SK-N-SH (cell line): Measurements from ENCODE around the gene MAPKBP1. TPM values are rescaled to one million over a fixed set of nuclear protein-coding genes. Genes with fewer than 3 reads are reported as not detected.

ENCODE experiments used
- CTCF ChIA-PET: fragments of 300-600, 350-600 bp; formaldehyde crosslinking; extraction: SDS; loops from one replicate; lab custom pipeline; 2021; lab: Yijun Ruan, JAX
- POLR2A ChIA-PET: fragments of 350-600 bp; sonication (Branson Sonifier 250); formaldehyde crosslinking; extraction: SDS; loops from one replicate; lab custom pipeline; 2020; ENCODE audit warnings: antibody characterized with exemption, inconsistent platforms; lab: Yijun Ruan, JAX
- DNase-seq: peaks from one replicate; pipeline ENCODE4 v3.0.0; 2012
- H2AFZ ChIP-seq: fragments of 200-600 bp; sonication (generic); 2 replicates; pipeline ENCODE4 v1.8.1; 2016; ENCODE audit warnings: antibody characterized with exemption, mild to moderate bottlenecking, low read depth
- H3F3A ChIP-seq: fragments of 200-600 bp; sonication (generic); replicated peaks from 2 replicates; pipeline ENCODE3; 2016; ENCODE audit warnings: antibody characterized with exemption, mild to moderate bottlenecking; ENCODE audit not compliant: insufficient read depth
- H3K27ac ChIP-seq, 2 experiments: fragments of 200-500 bp in 1 of 2; fragments of 200-600 bp in 1 of 2; sonication (Bioruptor generic) in 1 of 2; sonication (generic), shearing (Covaris generic) in 1 of 2; 2 replicates each; pipeline versions ENCODE4 v1.5.1 to v1.6.1; 2014 to 2016; ENCODE audit warnings: low read depth in 2 of 2, inconsistent platforms in 1 of 2, low read length in 1 of 2, mild to moderate bottlenecking in 1 of 2, mixed read lengths in 1 of 2
- H3K27me3 ChIP-seq: fragments of 200-600 bp; sonication (generic), shearing (Covaris generic); 2 replicates; pipeline ENCODE4 v1.6.1; 2016; ENCODE audit warnings: mixed run types; ENCODE audit not compliant: insufficient read depth
- H3K36me3 ChIP-seq, 2 experiments: fragments of 200-500 bp in 1 of 2; fragments of 200-600 bp in 1 of 2; sonication (Bioruptor generic) in 1 of 2; sonication (generic) in 1 of 2; replicated peaks in 1 of 2; 2 replicates each; pipeline versions ENCODE3 to v1.5.1; 2014 to 2016; ENCODE audit warnings: low read length in 1 of 2, mild to moderate bottlenecking in 1 of 2; ENCODE audit not compliant: insufficient read depth in 2 of 2, control insufficient read depth in 1 of 2
- H3K4me1 ChIP-seq, 2 experiments: fragments of 200-500 bp in 1 of 2; fragments of 200-600 bp in 1 of 2; sonication (Bioruptor generic) in 1 of 2; sonication (generic), shearing (Covaris generic) in 1 of 2; 2 replicates each; pipeline versions ENCODE4 v1.5.1 to v1.6.1; 2014 to 2016; ENCODE audit warnings: low read depth in 1 of 2, low read length in 1 of 2, mixed run types in 1 of 2; ENCODE audit not compliant: insufficient read depth in 2 of 2, control insufficient read depth in 1 of 2
- H3K4me2 ChIP-seq: fragments of 200-600 bp; sonication (generic), shearing (Covaris generic); 2 replicates; pipeline ENCODE4 v1.6.1; 2017; ENCODE audit warnings: mixed run types
- H3K4me3 ChIP-seq, 2 experiments: fragments of 200-500 bp in 1 of 2; fragments of 200-600 bp in 1 of 2; sonication (Bioruptor generic) in 1 of 2; sonication (generic), shearing (Covaris generic) in 1 of 2; 2 replicates each; pipeline versions ENCODE4 v1.5.1 to v1.8.1; 2014 to 2016; ENCODE audit warnings: low read depth in 2 of 2, inconsistent platforms in 1 of 2, low read length in 1 of 2, mild to moderate bottlenecking in 1 of 2, mixed read lengths in 1 of 2, moderate library complexity in 1 of 2
- H3K79me2 ChIP-seq: fragments of 200-600 bp; sonication (generic); 2 replicates; pipeline ENCODE4 v1.8.1; 2017; ENCODE audit warnings: mild to moderate bottlenecking; ENCODE audit not compliant: insufficient read depth
- H3K9ac ChIP-seq: fragments of 200-600 bp; sonication (generic); 2 replicates; pipeline ENCODE4 v1.6.1; 2017; ENCODE audit warnings: mixed run types
- H3K9me2 ChIP-seq: fragments of 200-600 bp; sonication (generic); 2 replicates; pipeline ENCODE4 v1.6.1; 2017; ENCODE audit warnings: mixed run types
- H3K9me3 ChIP-seq: fragments of 200-600 bp; sonication (generic); 2 replicates; pipeline ENCODE4 v1.6.1; 2017; ENCODE audit warnings: mixed run types, mild to moderate bottlenecking, moderate library complexity
- H4K20me1 ChIP-seq: fragments of 200-600 bp; sonication (generic); 2 replicates; pipeline ENCODE4 v1.6.1; 2017; ENCODE audit warnings: mild to moderate bottlenecking, mixed run types; ENCODE audit not compliant: insufficient read depth
- ELF1 ChIP-seq: IDR thresholded peaks from 2 replicates; pipeline ENCODE4 v1.4.0; 2012
- EZH2phosphoT487 ChIP-seq: fragments of 200-600 bp; sonication (generic); IDR thresholded peaks from 2 replicates; pipeline ENCODE4 v1.6.1; 2017; ENCODE audit warnings: low read depth, mixed run types, mild to moderate bottlenecking, antibody characterized with exemption, moderate library complexity, borderline replicate concordance
- FOSL2 ChIP-seq: IDR thresholded peaks from 2 replicates; pipeline ENCODE4 v1.4.0; 2012; ENCODE audit warnings: low read depth, mild to moderate bottlenecking, moderate library complexity, borderline replicate concordance
- FOXJ3 ChIP-seq: sonication (generic); formaldehyde crosslinking; IDR thresholded peaks from 2 replicates; pipeline ENCODE4 v1.5.1; 2020; ENCODE audit warnings: mild to moderate bottlenecking, missing genetic modification reagents
- GABPA ChIP-seq: IDR thresholded peaks from 2 replicates; pipeline ENCODE4 v1.4.0; 2012; ENCODE audit warnings: low read depth, mild to moderate bottlenecking
- GATA2 ChIP-seq: sonication (generic); formaldehyde crosslinking; IDR thresholded peaks from 2 replicates; pipeline ENCODE4 v1.5.0; 2020; ENCODE audit warnings: mild to moderate bottlenecking, missing genetic modification reagents
- NFIC ChIP-seq: IDR thresholded peaks from 2 replicates; pipeline ENCODE4 v1.4.0; 2012; ENCODE audit warnings: borderline replicate concordance
- NRF1 ChIP-seq: IDR thresholded peaks from 2 replicates; pipeline ENCODE4 v1.6.1; 2012; ENCODE audit warnings: low read depth, mild to moderate bottlenecking, low read length
- RCOR1 ChIP-seq: fragments of 150-350 bp; IDR thresholded peaks from 2 replicates; pipeline ENCODE4 v1.6.1; 2017; ENCODE audit warnings: antibody characterized with exemption, low read length
- SMC3 ChIP-seq: IDR thresholded peaks from 2 replicates; pipeline ENCODE4 v1.6.1; 2012; ENCODE audit warnings: low read depth, low read length, improper control_type of control experiment
- TCF12 ChIP-seq: IDR thresholded peaks from 2 replicates; pipeline ENCODE4 v1.4.0; 2012
- TEAD4 ChIP-seq: IDR thresholded peaks from 2 replicates; pipeline ENCODE4 v1.4.0; 2012; ENCODE audit warnings: mild to moderate bottlenecking, borderline replicate concordance; ENCODE audit not compliant: insufficient read depth
- USF1 ChIP-seq: IDR thresholded peaks from 2 replicates; pipeline ENCODE4 v1.4.0; 2012; ENCODE audit warnings: low read depth, borderline replicate concordance
- USF2 ChIP-seq: fragments of 150-350 bp; IDR thresholded peaks from 2 replicates; pipeline ENCODE4 v1.6.1; 2017; ENCODE audit warnings: antibody characterized with exemption, low read length, low read depth, borderline replicate concordance
- ZBTB33 ChIP-seq: IDR thresholded peaks from 2 replicates; pipeline ENCODE4 v1.4.0; 2012; ENCODE audit warnings: low read depth, borderline replicate concordance
- WGBS: methylation state at CpG from one replicate; pipeline ENCODE4 v1.1.6; 2017; ENCODE audit warnings: low lambda C conversion rate; 5-methylcytosine and 5-hydroxymethylcytosine counted together
- polyA plus RNA-seq, 3 experiments: library from polyadenylated mRNA; depleted of rRNA; stranded (reverse); fragments of >200 nt; gene quantifications; 2 replicates each; pipeline ENCODE4 v1.2.3, GENCODE V29; 2012

Gene MAPKBP1
- polyA plus RNA-seq, 1 of the 3 experiments (the other 2 are of a cell fraction): 5.2 TPM

- Histone ChIP-seq H4K20me1 (no peaks in the 10 kb centered on the region), H3K4me2 (no peak overlapping the region), H3K27ac (no peak overlapping the region), H3K9me3 (no peaks in the 10 kb centered on the region), H3K4me1 (peaks cover 11 to 35% of the 10 kb centered on the region in 2 experiments), H3K27me3 (no peaks in the 10 kb centered on the region), H3K9ac (no peak overlapping the region), H3K4me3 (no peak overlapping the region), H3K36me3 (no peaks in the 10 kb centered on the region), H2AFZ (no peak overlapping the region), H3K79me2 (peaks cover 87% of the 10 kb centered on the region), H3F3A (peaks cover 5% of the 10 kb centered on the region), H3K9me2 (no peaks in the 10 kb centered on the region)
- ChIA-PET CTCF (interaction anchor here (0.9 to 1.6 kb wide), 4 partner anchors 10 to 222 kb away, joined by 3 to 6 read pairs (median 5); no protein-coding TSS in a partner anchor), POLR2A (no interaction called here)
- DNase-seq: no peak
- WGBS: 97% methylated on average over 2 of the region's 2 CpGs
- TF ChIP-seq USF1 (no peak), TCF12 (no peak), FOSL2 (no peak)
Observed at GRCh38 chr15:41780266-41780665, 6.0 kb downstream of the MAPKBP1 start.

GRCh38 chr15:41780727-41781126, 6.4 kb downstream of the MAPKBP1 start:
- POLR2A ChIA-PET: no interaction called here
- TF ChIP-seq TCF12: no peak
- no peak for TF ChIP-seq NRF1
- TF ChIP-seq TEAD4: no peak

GRCh38 chr15:41782371-41783282, 8.3 kb downstream of the MAPKBP1 start:
- ChIA-PET POLR2A (no interaction called here), CTCF (interaction anchor here (0.7 to 2.8 kb wide), 4 partner anchors 8 to 122 kb away, joined by 3 to 10 read pairs (median 6); partner anchors contain the start of gene MAPKBP1)
- H3K79me2 ChIP-seq: peaks cover 86% of the 10 kb centered on the region
- peaks cover 5% of the 10 kb centered on the region for H3F3A ChIP-seq
- H3K9me3 ChIP-seq: no peaks in the 10 kb centered on the region
- no peaks in the 10 kb centered on the region for H3K36me3 ChIP-seq
- 98% methylated on average over 5 of the region's 5 CpGs for WGBS
- H4K20me1 ChIP-seq: no peaks in the 10 kb centered on the region
- H3K9ac ChIP-seq: no peak overlapping the region
- DNase-seq: no peak
- H3K27me3 ChIP-seq: no peaks in the 10 kb centered on the region
- no peak overlapping the region for H3K4me3 ChIP-seq
- H3K27ac ChIP-seq: no peak overlapping the region
- no peak overlapping the region for H3K4me2 ChIP-seq
- TF ChIP-seq GABPA: no peak
- TF ChIP-seq FOXJ3 (CRISPR knock-in tag): no peak
- TF ChIP-seq TEAD4: no peak
- no peak for TF ChIP-seq ELF1
- TF ChIP-seq RCOR1: no peak
- TF ChIP-seq USF2: no peak
- no peak for TF ChIP-seq GATA2
- TF ChIP-seq NFIC: no peak
- no peak for TF ChIP-seq TCF12
- no peak for TF ChIP-seq SMC3
- no peak for TF ChIP-seq ZBTB33
- no peak for TF ChIP-seq EZH2phosphoT487
- H2AFZ ChIP-seq: no peak overlapping the region
- H3K9me2 ChIP-seq: no peaks in the 10 kb centered on the region
- H3K4me1 ChIP-seq: peaks cover 0 to 18% of the 10 kb centered on the region in 2 experiments; a peak in 2 of 4 replicates

More at GRCh38 chr15:41780727-41781126, 6.4 kb downstream of the MAPKBP1 start:
- no peaks in the 10 kb centered on the region for H3K36me3 ChIP-seq
- no peak overlapping the region for H3K4me2 ChIP-seq
- no peak for DNase-seq
- H3K27me3 ChIP-seq: no peaks in the 10 kb centered on the region
- H3K4me3 ChIP-seq: no peak overlapping the region
- H3K9me2 ChIP-seq: no peaks in the 10 kb centered on the region
- CTCF ChIA-PET: interaction anchor here (0.9 to 2.8 kb wide), 4 partner anchors 8 to 124 kb away, joined by 3 to 9 read pairs (median 6); no protein-coding TSS in a partner anchor
- peaks cover 6 to 30% of the 10 kb centered on the region in 2 experiments for H3K4me1 ChIP-seq
- H3K9ac ChIP-seq: no peak overlapping the region
- H3K27ac ChIP-seq: no peak overlapping the region
- H2AFZ ChIP-seq: no peak overlapping the region
- 90% methylated on average over 1 of the region's 1 CpG for WGBS
- no peaks in the 10 kb centered on the region for H4K20me1 ChIP-seq
- H3K9me3 ChIP-seq: no peaks in the 10 kb centered on the region
- H3F3A ChIP-seq: peaks cover 5% of the 10 kb centered on the region
- H3K79me2 ChIP-seq: peaks cover 87% of the 10 kb centered on the region
